HG03280 (cell line): ENCODE measurements around the gene WNT7A.

ENCODE experiments used
- ATAC-seq: cut with Tn5 transposase; IDR thresholded peaks from one replicate; pipeline ENCODE4 v1.9.1; 2021; ENCODE audit warnings: mild to moderate bottlenecking, moderate library complexity; ENCODE audit not compliant: unreplicated experiment

WNT7A gene

GRCh38 chr3:13776253-13777050, 103.4 kb downstream of the WNT7A start:
- no peak for ATAC-seq

GRCh38 chr3:13772885-13773745, 106.8 kb downstream of the WNT7A start:
- no peak for ATAC-seq

DNA sequence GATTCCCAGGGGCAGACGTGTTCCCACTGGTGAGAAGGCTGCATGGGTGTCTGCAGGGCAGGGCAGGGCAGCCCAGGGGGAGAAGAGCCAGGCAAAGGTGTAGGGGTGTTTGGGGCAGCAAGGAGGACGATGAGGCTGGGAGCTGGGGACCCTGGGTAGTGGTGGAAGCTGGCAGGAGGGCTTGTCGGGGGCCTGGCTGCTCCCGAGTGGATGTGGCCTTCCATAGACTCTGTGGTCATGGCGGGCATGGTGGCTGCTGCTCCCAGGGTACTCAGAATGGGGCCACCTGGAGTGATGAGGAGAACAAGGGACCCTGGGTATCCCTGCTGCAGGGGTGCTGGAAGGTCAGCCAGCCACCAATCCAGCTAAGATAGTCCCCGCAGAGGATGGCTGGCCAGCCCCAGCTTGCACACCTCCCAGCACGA, 107.5 kb downstream of the WNT7A start:
- no peak for ATAC-seq

DNA sequence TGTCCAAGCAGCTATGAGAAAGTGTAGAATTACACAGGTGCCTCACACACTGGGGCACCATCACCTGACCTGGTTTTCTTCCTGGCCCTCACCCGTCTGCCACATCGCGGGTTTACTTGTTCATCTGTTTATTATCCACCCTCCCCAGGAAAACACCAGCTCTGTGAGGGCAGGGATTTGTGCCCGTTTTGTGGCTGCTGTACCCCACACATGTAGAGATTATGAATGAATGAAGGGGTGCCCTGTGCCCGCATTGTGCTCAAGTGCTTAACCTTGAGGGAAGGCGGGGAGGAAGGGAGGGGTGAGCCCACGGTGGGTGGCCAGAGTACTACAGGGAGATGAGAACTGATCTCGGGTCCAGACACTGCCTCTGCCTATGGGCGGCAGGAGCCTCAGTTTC, 108.4 kb downstream of the WNT7A start:
- ATAC-seq, result no peak

DNA sequence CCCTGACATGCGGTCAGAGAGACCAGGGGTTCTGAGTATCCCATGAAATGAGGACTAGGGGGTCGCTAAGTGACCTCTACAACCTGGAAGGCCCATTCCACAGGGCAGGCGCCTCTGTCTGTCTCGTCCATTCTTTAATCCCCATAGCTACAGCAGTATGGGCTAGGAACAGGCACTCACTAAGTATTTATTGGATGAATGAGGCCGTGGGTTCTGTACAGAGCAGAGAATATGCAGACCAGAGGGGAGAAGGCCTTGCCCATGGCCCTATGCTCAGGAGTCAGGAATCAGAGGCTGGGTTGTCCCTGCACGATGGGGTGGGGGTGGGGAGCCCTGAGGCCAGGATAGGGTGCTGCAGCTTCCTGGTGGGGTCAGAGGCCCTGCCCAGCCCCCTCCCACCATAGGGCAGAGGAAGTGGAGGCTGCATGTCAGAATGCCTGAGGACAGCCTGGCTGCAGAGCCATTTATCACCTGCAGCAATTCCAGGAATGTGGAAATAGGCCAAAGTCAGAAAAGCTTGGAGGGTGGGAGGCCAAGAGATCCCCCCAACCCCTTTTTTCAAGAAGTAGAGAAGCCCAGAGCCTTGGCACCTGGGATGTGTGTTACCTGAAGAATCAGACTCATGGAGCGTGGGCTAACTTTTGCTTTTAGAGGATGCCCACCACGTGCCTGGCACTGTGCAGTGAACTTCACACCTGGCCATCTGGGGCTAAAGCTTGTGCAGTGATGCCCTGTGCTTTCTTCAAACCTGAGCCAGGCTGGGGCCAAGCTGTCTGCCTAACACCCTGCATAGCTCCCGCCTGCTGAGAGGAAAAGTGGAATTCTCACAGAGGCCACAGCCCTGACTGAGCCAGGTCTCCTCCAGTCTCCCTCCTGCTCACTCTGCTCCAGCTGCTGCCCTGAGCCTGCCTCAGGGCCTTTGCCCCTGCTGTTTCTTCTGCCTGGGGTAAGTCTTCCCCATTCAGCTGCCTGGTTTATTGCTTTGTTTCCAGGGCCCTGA, 109.4 kb downstream of the WNT7A start:
- no peak for ATAC-seq

DNA sequence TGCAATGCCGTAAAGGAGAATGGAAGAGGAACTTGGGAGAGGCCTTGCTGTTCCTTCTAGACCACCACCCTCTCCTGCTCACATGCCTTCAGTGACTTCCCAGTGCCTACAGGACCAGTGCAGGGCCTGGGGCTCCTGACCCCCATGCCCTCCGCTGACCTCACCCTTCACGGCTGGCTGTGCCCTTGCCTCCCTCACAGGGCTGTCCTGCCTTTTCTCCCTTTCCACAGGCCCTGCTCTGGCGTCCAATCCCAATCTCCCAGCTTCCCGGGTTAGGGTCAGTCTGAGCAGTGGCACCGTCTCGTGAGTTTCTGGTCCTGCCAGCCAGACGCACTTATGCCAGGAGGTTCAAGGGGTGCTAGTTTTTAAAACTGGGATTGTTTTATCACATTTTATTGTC, 110.4 kb downstream of the WNT7A start:
- ATAC-seq, result no peak

- no peak for ATAC-seq
Observed at GRCh38 chr3:13768453-13768852, 111.4 kb downstream of the WNT7A start.

GRCh38 chr3:13767896-13768295, 112.0 kb downstream of the WNT7A start:
- no peak for ATAC-seq

DNA sequence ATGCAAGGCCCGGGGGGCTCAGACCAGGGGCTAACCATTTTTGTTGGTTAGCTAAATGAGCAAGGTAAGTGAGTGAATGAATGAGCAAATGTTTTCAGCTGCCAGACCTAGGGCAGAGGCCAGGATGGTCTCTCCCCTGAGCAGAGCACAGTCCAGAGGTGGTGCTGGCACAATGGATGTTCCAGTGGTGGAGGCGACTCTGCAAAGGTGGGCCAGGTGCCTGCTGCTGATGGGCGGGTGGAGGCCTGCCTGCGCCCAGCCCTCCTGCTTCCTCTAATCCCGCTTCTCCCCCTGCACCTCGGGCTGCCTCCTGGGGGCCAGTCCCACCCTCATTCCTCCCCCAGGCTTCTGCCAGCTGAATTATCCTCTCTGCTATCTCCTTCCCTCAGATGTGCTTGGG, 112.8 kb downstream of the WNT7A start:
- ATAC-seq, result no peak
